HFFc6 (cell line): ENCODE data around the gene MPEG1. TPM values are rescaled to one million over a fixed set of nuclear protein-coding genes. Genes with fewer than 3 reads are reported as not detected.

Source experiments
- DNase-seq: peaks from one replicate; pipeline ENCODE4 v3.0.0-alpha.2; 2018
- H3K27ac Mint-ChIP-seq: 2 replicates; pipeline ENCODE4 v1.8.0; 2020; ENCODE audit warnings: mild to moderate bottlenecking, mixed read lengths
- H3K27me3 Mint-ChIP-seq: 2 replicates; pipeline ENCODE4 v1.8.0; 2021; ENCODE audit warnings: mild to moderate bottlenecking, moderate library complexity, mixed read lengths; ENCODE audit not compliant: insufficient read depth
- H3K36me3 Mint-ChIP-seq: 2 replicates; pipeline ENCODE4 v1.8.0; 2021; ENCODE audit warnings: low read depth, mixed read lengths
- H3K4me1 Mint-ChIP-seq: 2 replicates; pipeline ENCODE4 v1.8.0; 2020; ENCODE audit warnings: low read depth, mixed read lengths
- H3K4me3 Mint-ChIP-seq: 2 replicates; pipeline ENCODE4 v1.8.0; 2020; ENCODE audit warnings: mild to moderate bottlenecking, moderate library complexity, mixed read lengths
- H3K9me3 Mint-ChIP-seq: 2 replicates; pipeline ENCODE4 v1.8.0; 2020; ENCODE audit warnings: mild to moderate bottlenecking, mixed read lengths
- total RNA-seq, 6 experiments: library from RNA; stranded (reverse); fragmentation: NEBNext Ultra II Directional; extraction: Animal tissue kit (Norgen Biotek cat#: 25700); gene quantifications; 2 replicates in 1 of 6; 3 replicates in 5 of 6; pipeline ENCODE4 v1.2.3, GENCODE V29; 2021
- TF ChIP-seq, protein P1 (sequence below): fragments of 200-600 bp; sonication (generic); IDR thresholded peaks from 2 replicates; pipeline ENCODE4 v1.5.0; 2021; ENCODE audit warnings: antibody characterized with exemption, mild to moderate bottlenecking

MPEG1 gene
- total RNA-seq, 6 experiments from 2014 or later, result not detected

DNA sequence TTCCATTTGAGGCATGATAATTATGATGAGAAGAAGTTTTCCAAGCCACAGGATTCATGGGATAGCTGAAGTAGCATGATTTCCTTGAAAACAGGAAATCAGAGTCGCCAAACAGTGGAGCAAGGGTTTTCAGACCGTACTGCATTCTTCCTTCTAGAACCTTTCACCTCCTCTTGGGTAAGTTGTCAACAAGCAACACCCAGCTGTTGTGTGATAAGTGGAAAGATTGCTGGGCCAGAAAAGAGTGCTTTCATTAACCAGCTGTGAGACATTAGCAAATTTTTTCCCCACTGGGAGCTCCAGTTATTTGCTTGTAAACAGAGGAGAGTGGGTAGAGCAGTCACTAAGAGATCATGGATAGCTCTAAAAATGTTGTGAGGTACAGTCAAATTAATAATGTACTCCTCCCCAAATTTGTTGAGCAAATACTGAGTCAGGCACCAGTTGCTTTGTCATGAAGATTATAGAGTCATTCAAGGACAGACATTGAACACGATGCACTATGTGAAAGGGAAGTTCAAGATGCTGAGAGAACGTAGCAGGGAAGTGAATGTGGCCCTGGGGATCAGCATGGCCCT is 11.7 kb upstream of the MPEG1 start:
- peaks cover 40% of the 10 kb centered on the region for H3K4me1 Mint-ChIP-seq
- H3K4me3 Mint-ChIP-seq, result peak overlapping the region; percentile 22; the same call in 1 of the 2 replicates
- H3K9me3 Mint-ChIP-seq, result no peaks in the 10 kb centered on the region
- peaks cover 4% of the 10 kb centered on the region for H3K27me3 Mint-ChIP-seq
- DNase-seq, result no peak
- TF ChIP-seq, protein P1, sequence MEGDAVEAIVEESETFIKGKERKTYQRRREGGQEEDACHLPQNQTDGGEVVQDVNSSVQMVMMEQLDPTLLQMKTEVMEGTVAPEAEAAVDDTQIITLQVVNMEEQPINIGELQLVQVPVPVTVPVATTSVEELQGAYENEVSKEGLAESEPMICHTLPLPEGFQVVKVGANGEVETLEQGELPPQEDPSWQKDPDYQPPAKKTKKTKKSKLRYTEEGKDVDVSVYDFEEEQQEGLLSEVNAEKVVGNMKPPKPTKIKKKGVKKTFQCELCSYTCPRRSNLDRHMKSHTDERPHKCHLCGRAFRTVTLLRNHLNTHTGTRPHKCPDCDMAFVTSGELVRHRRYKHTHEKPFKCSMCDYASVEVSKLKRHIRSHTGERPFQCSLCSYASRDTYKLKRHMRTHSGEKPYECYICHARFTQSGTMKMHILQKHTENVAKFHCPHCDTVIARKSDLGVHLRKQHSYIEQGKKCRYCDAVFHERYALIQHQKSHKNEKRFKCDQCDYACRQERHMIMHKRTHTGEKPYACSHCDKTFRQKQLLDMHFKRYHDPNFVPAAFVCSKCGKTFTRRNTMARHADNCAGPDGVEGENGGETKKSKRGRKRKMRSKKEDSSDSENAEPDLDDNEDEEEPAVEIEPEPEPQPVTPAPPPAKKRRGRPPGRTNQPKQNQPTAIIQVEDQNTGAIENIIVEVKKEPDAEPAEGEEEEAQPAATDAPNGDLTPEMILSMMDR, result no peak
- no peaks in the 10 kb centered on the region for H3K36me3 Mint-ChIP-seq
- no peak overlapping the region for H3K27ac Mint-ChIP-seq

DNA sequence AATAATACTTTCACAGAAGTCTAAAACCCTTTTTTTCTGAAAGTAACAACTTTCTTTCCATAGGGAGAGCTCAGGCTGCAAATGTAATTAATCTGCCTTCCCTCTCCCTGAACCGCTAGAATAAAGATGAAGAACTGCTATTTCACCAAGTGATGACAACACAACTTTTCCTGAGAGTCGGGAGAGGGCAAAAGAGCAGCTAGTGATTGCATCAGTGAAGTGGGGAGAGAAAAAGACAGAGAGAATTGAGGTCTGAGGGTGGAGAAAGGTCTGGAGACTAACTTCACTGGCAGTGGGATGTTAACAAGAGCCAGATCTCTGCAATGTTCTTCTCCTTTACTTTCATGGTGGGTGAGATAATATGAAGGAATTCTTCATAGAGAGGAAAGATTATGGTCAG is 10.9 kb upstream of the MPEG1 start:
- Mint-ChIP-seq H3K4me3 (no peak overlapping the region), H3K27me3 (peaks cover 4% of the 10 kb centered on the region), H3K36me3 (no peaks in the 10 kb centered on the region), H3K4me1 (peaks cover 40% of the 10 kb centered on the region), H3K27ac (no peak overlapping the region), H3K9me3 (no peaks in the 10 kb centered on the region)
- DNase-seq, result no peak
- TF ChIP-seq, protein P1, result no peak

DNA sequence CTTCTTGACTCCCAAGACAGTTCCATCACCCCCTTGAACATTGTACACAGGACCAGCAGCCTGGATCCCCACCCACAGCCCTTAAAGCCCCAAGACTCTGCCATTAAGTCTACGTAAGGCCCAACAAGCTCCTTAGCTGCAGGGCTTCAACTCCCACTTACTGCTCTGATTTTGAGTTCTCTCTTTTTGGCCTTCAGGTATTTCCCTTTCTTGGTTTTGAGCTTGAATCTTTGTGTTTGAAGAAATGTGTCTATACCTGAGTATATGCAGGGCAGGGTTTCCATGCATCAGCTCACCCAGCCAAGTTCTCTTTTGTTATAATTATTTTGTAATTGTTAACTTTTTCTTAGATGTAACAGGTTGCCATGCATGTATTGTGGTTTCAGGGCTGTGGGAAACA is 10.4 kb upstream of the MPEG1 start:
- TF ChIP-seq, protein P1, result no peak
- Mint-ChIP-seq H3K9me3 (no peaks in the 10 kb centered on the region), H3K36me3 (no peaks in the 10 kb centered on the region), H3K4me3 (no peak overlapping the region), H3K27me3 (peaks cover 6% of the 10 kb centered on the region), H3K4me1 (peaks cover 40% of the 10 kb centered on the region), H3K27ac (no peak overlapping the region)
- no peak for DNase-seq

DNA sequence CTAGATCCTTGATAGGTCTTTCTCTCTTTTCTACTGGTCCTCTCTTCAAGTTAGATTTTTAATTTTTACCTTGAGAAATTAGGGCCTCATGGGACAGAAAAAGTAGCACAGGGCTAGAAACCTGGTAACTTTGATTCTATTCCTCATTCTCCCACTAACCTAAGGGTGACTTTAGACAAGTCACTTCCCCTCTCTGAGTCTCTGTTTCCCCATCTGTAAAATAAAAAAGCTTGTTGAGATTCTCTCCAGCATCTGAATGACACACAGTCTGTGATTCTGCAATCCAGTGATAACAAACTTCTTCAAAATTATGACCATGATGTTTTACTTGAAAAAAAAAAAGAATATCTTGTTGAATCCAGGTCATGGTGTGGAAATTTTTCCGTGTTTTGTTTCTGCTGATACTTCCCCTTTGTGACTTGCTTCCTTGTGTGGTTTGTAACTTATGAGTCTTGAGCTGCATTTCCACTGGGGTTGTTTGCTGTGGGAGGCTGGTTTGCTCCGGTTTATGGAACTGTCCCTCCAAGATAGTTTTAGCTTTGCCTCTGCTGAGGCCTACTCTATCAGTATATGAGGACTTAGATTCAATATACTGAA is 9.8 kb upstream of the MPEG1 start:
- Mint-ChIP-seq H3K4me3 (no peak overlapping the region), H3K4me1 (peaks cover 40% of the 10 kb centered on the region), H3K27me3 (peaks cover 7% of the 10 kb centered on the region), H3K27ac (no peak overlapping the region), H3K9me3 (no peaks in the 10 kb centered on the region), H3K36me3 (no peaks in the 10 kb centered on the region)
- DNase-seq, result no peak
- TF ChIP-seq, protein P1, result no peak

DNA sequence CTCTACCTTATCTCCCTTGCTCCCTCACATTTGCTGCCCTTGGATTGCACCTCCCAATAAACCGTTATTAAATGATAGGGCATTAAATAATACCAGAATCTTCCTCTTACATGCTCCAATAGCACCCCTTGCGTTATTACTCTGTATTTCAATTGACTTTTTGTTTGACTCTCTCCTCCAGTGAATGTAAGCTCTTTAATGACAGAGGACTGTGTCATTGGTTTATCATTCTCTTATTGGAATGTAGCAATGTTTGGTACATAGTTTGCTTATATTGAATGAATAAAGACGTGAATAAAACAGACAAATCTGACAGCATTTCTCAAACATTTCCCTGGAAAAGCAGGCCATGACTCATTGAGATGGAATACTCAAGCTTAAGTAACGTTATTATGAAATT is 8.7 kb upstream of the MPEG1 start:
- no peaks in the 10 kb centered on the region for H3K9me3 Mint-ChIP-seq
- no peaks in the 10 kb centered on the region for H3K36me3 Mint-ChIP-seq
- peak overlapping the region; percentile 48; the same call in 1 of the 2 replicates for H3K4me3 Mint-ChIP-seq
- H3K27me3 Mint-ChIP-seq, result peaks cover 7% of the 10 kb centered on the region
- TF ChIP-seq, protein P1, result peak; percentile 56; the same call in 1 of the 2 replicates
- H3K4me1 Mint-ChIP-seq, result peaks cover 51% of the 10 kb centered on the region
- H3K27ac Mint-ChIP-seq, result peak overlapping the region; percentile 6; the same call in 1 of the 2 replicates
- DNase-seq, result peak; percentile 55
